SK-N-MC (cell line): ENCODE measurements around the gene MORC4.
A peak's percentile ranks its signal among the peaks of the same experiment; 100 is the strongest.

Experiments
- DNase-seq: peaks from one replicate; pipeline ENCODE4 v3.0.0-alpha.2; 2011; ENCODE audit warnings: low read depth, low spot score
- H3K27ac ChIP-seq: fragments of 200-600 bp; sonication (generic); 2 replicates; pipeline ENCODE4 v1.5.1; 2016; ENCODE audit warnings: mixed run types
- H3K36me3 ChIP-seq: fragments of 200-600 bp; sonication (generic); 2 replicates; pipeline ENCODE4 v1.6.1; 2017; ENCODE audit warnings: antibody characterized with exemption, low read length, mixed read lengths; ENCODE audit not compliant: insufficient read depth
- H3K4me3 ChIP-seq: fragments of 200-600 bp; sonication (generic); 2 replicates; pipeline ENCODE4 v1.5.1; 2016
- H3K9ac ChIP-seq: fragments of 200-600 bp; sonication (generic); 2 replicates; pipeline ENCODE4 v1.8.0; 2017; ENCODE audit warnings: mixed run types, mixed read lengths; ENCODE audit not compliant: insufficient read length
- H3K9me3 ChIP-seq: fragments of 200-600 bp; sonication (generic); 2 replicates; pipeline ENCODE4 v1.6.1; 2017; ENCODE audit warnings: low read depth, mild to moderate bottlenecking, antibody characterized with exemption, low read length, moderate library complexity, mixed read lengths
- EZH2 ChIP-seq: fragments of 200-600 bp; sonication (generic); IDR thresholded peaks from one replicate; pipeline ENCODE4 v1.6.1; 2017; ENCODE audit warnings: antibody characterized with exemption
- FOXP2 ChIP-seq: optimal IDR thresholded peaks from 2 replicates; pipeline ENCODE3; 2011; ENCODE audit warnings: mild to moderate bottlenecking, moderate library complexity; ENCODE audit not compliant: insufficient read depth; ENCODE audit errors: extremely low read length, control extremely low read depth
- POLR2AphosphoS5 ChIP-seq: IDR thresholded peaks from 2 replicates; pipeline ENCODE4 v1.6.1; 2012; ENCODE audit warnings: mild to moderate bottlenecking, low read depth, low read length, borderline replicate concordance

The MORC4 gene

GRCh38 chrX:107000013-107000515, at the start of gene MORC4:
MORC4 (minus strand) TSS chrX:107000212; CDS start chrX:106999969, 243 bp downstream.
- Histone ChIP-seq H3K9ac (peak within 1 kb of the TSS; percentile 45), H3K9me3 (no peaks in the 10 kb centered on the region), H3K27ac (no peak within 1 kb of the TSS), H3K4me3 (peak within 1 kb of the TSS; percentile 78), H3K36me3 (no peaks in the 10 kb centered on the region)
- TF ChIP-seq EZH2 (no peak), FOXP2 (no peak), POLR2AphosphoS5 (peak; percentile 35; the same call in 1 of the 2 replicates)
- no peak for DNase-seq

DNA sequence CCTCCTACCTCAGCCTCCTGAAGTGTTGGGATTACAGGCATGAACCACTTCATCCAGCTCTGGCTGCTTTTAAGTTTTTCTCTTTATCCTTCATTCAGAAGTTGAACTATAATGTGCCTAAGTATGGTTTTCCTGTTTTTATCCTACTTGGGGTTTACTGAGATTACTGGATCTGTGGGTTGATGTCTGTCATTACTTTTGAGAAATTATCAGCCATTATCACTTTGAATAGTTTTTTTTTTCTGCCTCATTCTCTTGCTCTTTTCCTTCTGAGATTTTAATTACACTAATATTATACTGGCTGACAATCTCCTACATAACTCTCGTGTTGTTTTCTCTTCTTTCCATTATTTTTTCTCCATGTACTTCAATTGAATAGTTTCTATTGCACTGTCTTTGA, 47.6 kb upstream of the MORC4 start:
- H3K4me3 ChIP-seq: no peak overlapping the region
- no peak overlapping the region for H3K27ac ChIP-seq
- DNase-seq: no peak
- H3K9me3 ChIP-seq: no peaks in the 10 kb centered on the region
- no peaks in the 10 kb centered on the region for H3K36me3 ChIP-seq
- no peak for TF ChIP-seq POLR2AphosphoS5
- no peak for TF ChIP-seq FOXP2
- TF ChIP-seq EZH2: no peak
- no peak overlapping the region for H3K9ac ChIP-seq

DNA sequence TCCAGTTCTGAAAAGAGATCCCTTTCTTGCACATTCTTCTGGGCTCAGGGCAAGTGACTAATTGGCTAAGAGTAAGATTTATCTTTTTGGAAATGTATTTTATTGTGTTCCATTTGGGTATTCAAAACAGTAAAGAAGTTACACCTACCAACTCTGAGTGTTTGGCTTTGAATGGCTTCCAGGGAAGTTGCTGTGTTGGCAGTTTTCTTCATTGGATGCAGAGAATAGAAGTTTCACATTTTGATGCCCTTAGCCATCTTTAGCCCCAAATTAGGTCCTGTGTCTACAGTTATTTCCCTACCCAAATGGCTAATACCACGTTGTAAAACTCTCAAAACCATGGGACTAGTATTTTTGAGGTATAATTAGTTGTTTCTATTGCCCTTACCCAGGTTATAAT, 29.7 kb upstream of the MORC4 start:
- TF ChIP-seq FOXP2 (no peak), EZH2 (no peak), POLR2AphosphoS5 (no peak)
- Histone ChIP-seq H3K36me3 (no peaks in the 10 kb centered on the region), H3K4me3 (no peak overlapping the region), H3K27ac (no peak overlapping the region), H3K9me3 (no peaks in the 10 kb centered on the region), H3K9ac (no peak overlapping the region)
- DNase-seq: no peak

- Histone ChIP-seq H3K27ac (no peak overlapping the region), H3K9me3 (no peaks in the 10 kb centered on the region), H3K36me3 (no peaks in the 10 kb centered on the region), H3K4me3 (no peak overlapping the region), H3K9ac (no peak overlapping the region)
- TF ChIP-seq FOXP2 (no peak), EZH2 (no peak), POLR2AphosphoS5 (no peak)
- no peak for DNase-seq
Measured at GRCh38 chrX:107025545-107025944, 25.5 kb upstream of the MORC4 start.

GRCh38 chrX:107014936-107015335, 14.9 kb upstream of the MORC4 start:
- Histone ChIP-seq H3K36me3 (no peaks in the 10 kb centered on the region), H3K9me3 (no peaks in the 10 kb centered on the region), H3K9ac (no peak overlapping the region), H3K4me3 (no peak overlapping the region), H3K27ac (no peak overlapping the region)
- DNase-seq: no peak
- TF ChIP-seq FOXP2: no peak

GRCh38 chrX:107008034-107008433, 8.0 kb upstream of the MORC4 start:
- H3K36me3 ChIP-seq: no peaks in the 10 kb centered on the region

GRCh38 chrX:106999002-106999975, 723 bp downstream of the MORC4 start:
- Histone ChIP-seq H3K27ac (no peak overlapping the region), H3K9me3 (no peaks in the 10 kb centered on the region), H3K36me3 (no peaks in the 10 kb centered on the region), H3K9ac (peak overlapping the region; percentile 45), H3K4me3 (peak overlapping the region; percentile 78)
- DNase-seq: no peak
- TF ChIP-seq EZH2 (no peak), FOXP2 (no peak)

More at GRCh38 chrX:107008034-107008433, 8.0 kb upstream of the MORC4 start:
- Histone ChIP-seq H3K27ac (no peak overlapping the region), H3K9me3 (no peaks in the 10 kb centered on the region), H3K4me3 (no peak overlapping the region), H3K9ac (no peak overlapping the region)
- TF ChIP-seq EZH2 (no peak), FOXP2 (no peak), POLR2AphosphoS5 (no peak)
- no peak for DNase-seq

DNA sequence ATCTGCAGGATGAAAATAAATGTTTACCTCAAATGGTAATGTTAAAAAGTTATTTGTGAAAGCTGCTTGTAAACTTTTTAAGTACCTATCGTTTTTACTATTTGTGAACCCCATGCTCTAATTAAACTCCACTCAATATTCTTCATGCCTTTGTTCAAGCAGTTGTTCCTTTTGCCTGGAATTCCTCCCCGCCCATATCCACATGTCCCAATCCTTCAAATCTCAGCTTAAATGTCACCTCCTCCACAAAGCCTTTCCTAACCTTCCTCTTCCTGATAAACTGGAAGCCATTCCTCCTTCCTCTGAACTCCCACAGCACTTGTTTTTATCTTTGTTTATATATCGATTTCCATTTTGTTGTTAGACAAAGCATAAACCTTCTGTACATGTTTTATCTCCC, 2.4 kb downstream of the MORC4 start:
- Histone ChIP-seq H3K36me3 (no peaks in the 10 kb centered on the region), H3K9ac (no peak overlapping the region), H3K27ac (no peak overlapping the region), H3K9me3 (no peaks in the 10 kb centered on the region), H3K4me3 (no peak overlapping the region)
- TF ChIP-seq EZH2 (no peak), FOXP2 (no peak), POLR2AphosphoS5 (no peak)
- DNase-seq: no peak
